Left ventricle myocardium inferior (tissue), 1 donor: ENCODE data around the gene MIEF1. TPM values are rescaled to one million over a fixed set of nuclear protein-coding genes. Genes with fewer than 3 reads are reported as not detected.

Source experiments
- DNase-seq: peaks from one replicate; pipeline ENCODE4 v3.0.0-alpha.2; 2020
- H3K27ac ChIP-seq: fragments of 200-600 bp; replicated peaks from 2 replicates; pipeline ENCODE4 v1.8.0; 2021
- H3K27me3 ChIP-seq: fragments of 200-600 bp; 2 replicates; pipeline ENCODE4 v1.8.0; 2021; ENCODE audit warnings: low read depth
- H3K36me3 ChIP-seq: fragments of 200-600 bp; 2 replicates; pipeline ENCODE4 v1.8.0; 2021
- H3K4me1 ChIP-seq: fragments of 200-600 bp; 2 replicates; pipeline ENCODE4 v1.8.0; 2021
- H3K4me3 ChIP-seq: fragments of 200-600 bp; 2 replicates; pipeline ENCODE4 v1.8.0; 2021; ENCODE audit warnings: mild to moderate bottlenecking, moderate library complexity
- H3K9me3 ChIP-seq: fragments of 200-600 bp; replicated peaks from 2 replicates; pipeline ENCODE4 v1.8.0; 2021
- intact Hi-C: fragments of 100-400 bp; cut with micrococcal nuclease; formaldehyde crosslinking; loops from one replicate; pipeline ENCODE4 v1.11.0; 2022
- total RNA-seq: library from RNA; stranded (reverse); fragmentation: NEBNext Ultra II Directional; extraction: Animal tissue kit (Norgen Biotek cat#: 25700); gene quantifications from one replicate; pipeline ENCODE4 v1.2.1, GENCODE V29; 2021
- TF ChIP-seq, protein P1 (sequence below): fragments of 200-600 bp; IDR thresholded peaks from 2 replicates; pipeline ENCODE4 v1.8.0; 2021; ENCODE audit warnings: antibody characterized with exemption, mild to moderate bottlenecking, borderline replicate concordance
- donor health status: DM: no; HTN: yes; CAD: no; lungs with severe emphysema.

The MIEF1 gene
- total RNA-seq, 1 donor from 2014 or later: 15.5 TPM

DNA sequence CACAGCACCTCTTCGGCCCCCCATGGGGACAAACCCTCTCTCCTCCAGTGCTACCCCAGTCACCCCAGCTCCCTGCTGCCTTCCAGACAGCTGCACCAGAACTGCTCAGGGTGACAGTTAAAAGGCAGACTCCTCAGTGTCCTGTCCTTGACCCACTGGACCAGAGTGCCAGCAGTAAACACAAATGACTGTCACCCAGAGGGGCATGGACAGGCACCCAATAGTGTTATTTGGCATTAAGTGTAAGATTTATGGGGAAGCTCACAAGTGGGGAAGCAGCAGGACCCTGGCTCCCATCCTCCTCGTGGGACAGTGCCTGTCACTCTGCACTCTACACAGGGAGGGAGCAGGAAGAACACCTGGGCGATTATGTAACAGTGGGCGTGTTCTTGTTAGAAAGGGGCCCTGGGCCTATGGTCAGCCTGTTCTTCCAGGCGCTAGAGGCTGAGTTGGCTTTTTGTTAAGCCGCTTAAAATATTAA is 25.4 kb downstream of the MIEF1 start:
- Histone ChIP-seq H3K27me3 (no peaks in the 10 kb centered on the region), H3K4me3 (no peak overlapping the region), H3K27ac (peak overlapping the region; percentile 50), H3K36me3 (peaks cover 42% of the 10 kb centered on the region), H3K4me1 (peaks cover 86% of the 10 kb centered on the region), H3K9me3 (no peaks in the 10 kb centered on the region)
- TF ChIP-seq, protein P1, sequence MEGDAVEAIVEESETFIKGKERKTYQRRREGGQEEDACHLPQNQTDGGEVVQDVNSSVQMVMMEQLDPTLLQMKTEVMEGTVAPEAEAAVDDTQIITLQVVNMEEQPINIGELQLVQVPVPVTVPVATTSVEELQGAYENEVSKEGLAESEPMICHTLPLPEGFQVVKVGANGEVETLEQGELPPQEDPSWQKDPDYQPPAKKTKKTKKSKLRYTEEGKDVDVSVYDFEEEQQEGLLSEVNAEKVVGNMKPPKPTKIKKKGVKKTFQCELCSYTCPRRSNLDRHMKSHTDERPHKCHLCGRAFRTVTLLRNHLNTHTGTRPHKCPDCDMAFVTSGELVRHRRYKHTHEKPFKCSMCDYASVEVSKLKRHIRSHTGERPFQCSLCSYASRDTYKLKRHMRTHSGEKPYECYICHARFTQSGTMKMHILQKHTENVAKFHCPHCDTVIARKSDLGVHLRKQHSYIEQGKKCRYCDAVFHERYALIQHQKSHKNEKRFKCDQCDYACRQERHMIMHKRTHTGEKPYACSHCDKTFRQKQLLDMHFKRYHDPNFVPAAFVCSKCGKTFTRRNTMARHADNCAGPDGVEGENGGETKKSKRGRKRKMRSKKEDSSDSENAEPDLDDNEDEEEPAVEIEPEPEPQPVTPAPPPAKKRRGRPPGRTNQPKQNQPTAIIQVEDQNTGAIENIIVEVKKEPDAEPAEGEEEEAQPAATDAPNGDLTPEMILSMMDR: no peak
- intact Hi-C loops: no loop called here
- no peak for DNase-seq

DNA sequence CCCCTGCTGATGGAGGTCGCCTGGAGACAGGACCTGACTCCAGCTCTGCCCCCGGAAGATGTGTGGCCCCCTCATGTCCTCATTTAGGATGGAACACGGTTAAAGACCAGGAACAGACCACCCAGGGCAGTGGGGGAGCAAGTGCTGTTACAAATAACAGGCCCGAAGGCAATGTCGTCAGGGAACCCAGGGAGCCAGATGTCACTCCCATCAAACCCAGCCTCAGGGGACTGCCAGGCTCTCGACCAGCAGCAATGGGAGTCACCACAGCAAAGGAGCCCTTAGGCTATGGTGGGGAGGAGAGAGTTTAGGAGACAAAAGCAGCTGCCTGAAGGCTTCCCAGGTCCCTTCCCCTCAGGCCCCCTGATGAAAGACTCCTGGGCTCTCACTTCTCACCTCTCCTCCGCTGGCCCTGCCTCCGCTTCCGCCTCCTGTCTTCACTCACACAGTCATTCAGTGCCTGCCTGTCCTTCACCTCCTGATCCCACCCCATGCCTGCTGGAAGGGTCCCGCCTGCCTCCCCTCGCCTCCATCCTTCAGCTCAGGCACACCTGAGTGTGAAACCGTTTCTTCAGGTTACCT is 26.1 kb downstream of the MIEF1 start:
- Histone ChIP-seq H3K9me3 (no peaks in the 10 kb centered on the region), H3K27me3 (no peaks in the 10 kb centered on the region), H3K36me3 (peaks cover 36% of the 10 kb centered on the region), H3K27ac (peak overlapping the region; percentile 50), H3K4me1 (peaks cover 80% of the 10 kb centered on the region), H3K4me3 (peak overlapping the region; percentile 51)
- intact Hi-C loops: no loop called here
- TF ChIP-seq, protein P1: no peak
- DNase-seq: no peak

DNA sequence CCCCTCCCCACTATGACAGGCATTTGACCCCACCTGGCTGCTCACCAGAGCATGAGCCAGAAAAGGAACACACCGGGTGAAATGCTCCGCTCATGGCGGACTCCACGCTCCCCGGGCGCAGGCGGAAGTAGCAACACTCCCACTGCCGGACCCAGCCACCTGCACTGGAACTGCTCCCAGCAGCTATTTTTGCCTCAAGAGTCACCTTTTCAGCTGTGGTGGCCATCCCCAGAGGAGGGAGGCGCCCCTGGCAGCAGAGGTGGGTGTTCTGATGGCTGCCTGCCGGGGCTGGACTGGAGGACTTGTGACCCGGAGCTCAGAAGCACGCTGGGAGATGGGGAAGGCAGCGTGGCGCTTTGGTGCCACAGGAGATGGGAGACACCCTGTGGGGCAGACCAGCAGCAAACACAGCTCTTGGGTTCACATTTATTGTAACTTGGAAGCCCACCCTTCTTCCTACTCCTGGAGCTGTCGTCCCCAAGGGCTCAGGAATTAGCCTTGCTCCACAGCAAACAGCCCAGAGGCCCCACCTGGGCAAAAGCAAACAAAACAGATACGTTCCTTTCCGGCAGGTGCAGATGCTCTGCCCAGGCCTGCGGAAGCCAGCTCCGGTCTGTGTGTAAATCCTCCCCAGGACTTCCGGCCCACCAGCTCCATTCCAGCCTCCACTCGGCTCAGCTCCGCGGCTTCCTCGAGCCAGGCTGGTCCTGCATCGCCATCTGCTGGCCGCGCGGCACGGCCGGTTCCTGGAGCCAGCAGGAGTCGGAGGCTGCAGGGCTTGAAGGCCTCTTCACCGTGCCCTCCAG is 26.8 kb downstream of the MIEF1 start:
- intact Hi-C loops: no loop called here
- TF ChIP-seq, protein P1: peak; percentile 98
- H3K27ac ChIP-seq: peak overlapping the region; percentile 50
- H3K27me3 ChIP-seq: no peaks in the 10 kb centered on the region
- H3K9me3 ChIP-seq: no peaks in the 10 kb centered on the region
- H3K4me1 ChIP-seq: peaks cover 75% of the 10 kb centered on the region
- DNase-seq: peak; percentile 90
- H3K36me3 ChIP-seq: peaks cover 29% of the 10 kb centered on the region
- H3K4me3 ChIP-seq: peak overlapping the region; percentile 51

DNA sequence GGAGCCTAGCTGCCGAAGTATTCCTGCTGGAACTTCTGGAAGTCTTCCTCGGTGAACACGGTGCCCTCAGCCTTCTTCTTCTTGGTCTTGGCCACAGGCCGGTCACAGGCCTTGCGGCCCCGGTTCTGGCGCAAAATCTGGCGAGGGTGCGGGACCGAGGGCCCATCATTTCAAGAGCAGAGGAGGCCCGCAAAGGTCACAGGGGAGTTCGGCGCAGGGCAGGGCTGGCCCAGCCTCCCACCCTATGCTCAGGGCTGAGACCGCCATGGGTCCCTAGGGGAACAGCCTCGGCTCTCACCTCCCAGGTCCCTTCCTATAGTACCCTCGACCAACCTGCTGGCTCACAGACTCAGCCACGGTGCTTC is 27.4 kb downstream of the MIEF1 start:
- TF ChIP-seq, protein P1: peak; percentile 36
- DNase-seq: no peak
- peak overlapping the region; percentile 51 for H3K4me3 ChIP-seq
- peaks cover 71% of the 10 kb centered on the region for H3K4me1 ChIP-seq
- H3K27ac ChIP-seq: peak overlapping the region; percentile 50
- intact Hi-C loops: no loop called here
- H3K27me3 ChIP-seq: no peaks in the 10 kb centered on the region
- no peaks in the 10 kb centered on the region for H3K9me3 ChIP-seq
- peaks cover 23% of the 10 kb centered on the region for H3K36me3 ChIP-seq

DNA sequence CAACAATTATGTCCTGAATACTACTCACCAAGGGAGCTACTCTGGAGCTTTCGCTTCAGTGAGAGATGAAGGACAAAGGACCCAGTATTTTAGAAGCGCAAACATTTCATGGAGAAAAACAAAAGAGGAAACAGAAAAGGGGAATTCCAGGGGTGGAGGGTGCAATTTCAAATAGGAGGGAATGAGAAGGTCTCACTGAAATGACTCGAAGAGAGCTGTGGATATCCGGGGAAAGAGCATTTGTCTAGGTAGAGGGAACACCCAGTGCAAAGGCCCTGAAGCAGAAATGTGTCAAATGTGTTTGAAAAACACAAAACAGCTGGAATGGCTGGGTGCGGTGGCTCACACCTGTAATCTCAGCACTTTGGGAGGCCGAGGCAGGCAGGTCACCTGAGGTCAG is 28.0 kb downstream of the MIEF1 start:
- TF ChIP-seq, protein P1: no peak
- Histone ChIP-seq H3K27ac (no peak overlapping the region), H3K4me3 (no peak overlapping the region), H3K36me3 (peaks cover 17% of the 10 kb centered on the region), H3K27me3 (no peaks in the 10 kb centered on the region), H3K4me1 (peaks cover 71% of the 10 kb centered on the region), H3K9me3 (no peaks in the 10 kb centered on the region)
- no peak for DNase-seq
- intact Hi-C loops: no loop called here
